NCI-H524 treated with DMSO at 0.1 percent for 48 hours (cell line): ENCODE results near the gene B2M.
"Not testable (repeated sequence)": the region's sequence is repeated elsewhere in the genome, so short reads cannot be mapped to it uniquely, and the experiment has no call there.

ENCODE experiments used
- DNase-seq: peaks from one replicate; lab custom pipeline; 2025; lab: John Stamatoyannopoulos, UW

The B2M gene

DNA sequence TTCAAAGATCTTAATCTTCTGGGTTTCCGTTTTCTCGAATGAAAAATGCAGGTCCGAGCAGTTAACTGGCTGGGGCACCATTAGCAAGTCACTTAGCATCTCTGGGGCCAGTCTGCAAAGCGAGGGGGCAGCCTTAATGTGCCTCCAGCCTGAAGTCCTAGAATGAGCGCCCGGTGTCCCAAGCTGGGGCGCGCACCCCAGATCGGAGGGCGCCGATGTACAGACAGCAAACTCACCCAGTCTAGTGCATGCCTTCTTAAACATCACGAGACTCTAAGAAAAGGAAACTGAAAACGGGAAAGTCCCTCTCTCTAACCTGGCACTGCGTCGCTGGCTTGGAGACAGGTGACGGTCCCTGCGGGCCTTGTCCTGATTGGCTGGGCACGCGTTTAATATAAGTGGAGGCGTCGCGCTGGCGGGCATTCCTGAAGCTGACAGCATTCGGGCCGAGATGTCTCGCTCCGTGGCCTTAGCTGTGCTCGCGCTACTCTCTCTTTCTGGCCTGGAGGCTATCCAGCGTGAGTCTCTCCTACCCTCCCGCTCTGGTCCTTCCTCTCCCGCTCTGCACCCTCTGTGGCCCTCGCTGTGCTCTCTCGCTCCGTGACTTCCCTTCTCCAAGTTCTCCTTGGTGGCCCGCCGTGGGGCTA lies at the start of gene B2M, which contains the start of gene PATL2:
TSS of gene B2M (plus strand) at position 422 of the 647 bp plus-strand sequence. CDS start at position 452, 30 bp downstream.
TSS of gene PATL2 (minus strand) at position 228 of the 647 bp plus-strand sequence. CDS start 34,833 bp downstream, outside the sequence.
- DNase-seq = peak; percentile 90

DNA sequence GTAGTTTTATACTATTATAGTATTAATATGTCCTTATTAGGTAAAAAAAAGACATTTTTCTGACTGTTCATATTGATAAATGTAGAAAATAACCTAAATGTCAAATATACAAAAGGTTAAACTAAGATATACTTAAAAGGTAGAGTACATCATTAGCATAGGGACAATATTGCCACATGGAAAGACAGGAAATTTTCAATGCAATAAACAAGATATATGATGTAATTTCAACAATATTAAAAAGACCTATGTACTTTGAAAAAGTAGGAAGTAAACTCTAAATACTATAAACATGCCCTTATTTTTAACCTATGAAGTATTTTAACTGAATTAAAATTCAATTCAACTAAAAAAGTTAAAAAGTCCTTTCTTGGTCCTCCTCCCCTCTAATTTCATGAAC lies 49.7 kb upstream of the B2M start:
- no peak for DNase-seq

DNA sequence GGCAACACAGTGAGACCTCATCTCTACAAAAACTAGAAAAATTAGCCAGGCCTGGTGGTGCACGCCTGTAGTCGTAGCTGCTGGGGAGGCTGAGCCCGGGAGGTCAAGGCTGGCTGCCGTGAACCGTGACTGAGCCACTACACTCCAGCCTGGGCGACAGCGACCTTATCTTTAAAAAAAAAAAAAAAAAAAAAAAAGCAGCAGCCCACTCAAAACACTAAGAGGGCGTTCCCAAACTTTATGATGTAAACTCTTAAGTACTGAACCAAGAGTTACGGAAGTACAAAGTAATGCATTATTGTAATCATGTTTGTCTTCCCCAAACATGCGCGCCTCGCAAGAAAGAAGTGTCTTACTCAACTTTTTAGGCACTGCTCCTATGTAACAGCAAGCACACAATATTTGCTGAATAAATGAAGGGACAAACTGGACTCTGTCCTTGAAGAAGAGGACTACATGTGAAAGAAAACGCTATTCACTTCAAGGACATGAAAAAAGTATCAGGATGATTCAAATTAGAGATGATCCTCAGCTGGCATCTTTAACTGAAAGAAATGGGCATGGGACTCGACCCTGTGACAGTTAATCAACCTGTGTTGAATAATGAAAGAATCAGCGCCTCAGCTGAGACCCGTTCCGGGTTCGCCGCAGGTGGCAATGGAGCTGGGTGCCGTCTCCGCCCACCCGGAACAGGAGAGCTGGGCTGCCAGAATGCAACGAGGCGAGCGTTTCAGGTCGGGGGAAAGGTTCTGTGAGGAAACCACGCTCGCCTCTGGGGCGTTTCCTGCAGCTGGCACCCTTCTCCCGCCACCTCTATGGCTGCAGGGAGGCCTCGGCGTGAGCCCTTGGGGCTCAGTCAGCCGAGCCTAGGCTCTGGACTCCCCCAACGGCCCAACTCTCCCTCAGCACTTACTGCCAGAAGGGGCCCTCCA lies 48.6 kb upstream of the B2M start:
- DNase-seq = no peak

DNA sequence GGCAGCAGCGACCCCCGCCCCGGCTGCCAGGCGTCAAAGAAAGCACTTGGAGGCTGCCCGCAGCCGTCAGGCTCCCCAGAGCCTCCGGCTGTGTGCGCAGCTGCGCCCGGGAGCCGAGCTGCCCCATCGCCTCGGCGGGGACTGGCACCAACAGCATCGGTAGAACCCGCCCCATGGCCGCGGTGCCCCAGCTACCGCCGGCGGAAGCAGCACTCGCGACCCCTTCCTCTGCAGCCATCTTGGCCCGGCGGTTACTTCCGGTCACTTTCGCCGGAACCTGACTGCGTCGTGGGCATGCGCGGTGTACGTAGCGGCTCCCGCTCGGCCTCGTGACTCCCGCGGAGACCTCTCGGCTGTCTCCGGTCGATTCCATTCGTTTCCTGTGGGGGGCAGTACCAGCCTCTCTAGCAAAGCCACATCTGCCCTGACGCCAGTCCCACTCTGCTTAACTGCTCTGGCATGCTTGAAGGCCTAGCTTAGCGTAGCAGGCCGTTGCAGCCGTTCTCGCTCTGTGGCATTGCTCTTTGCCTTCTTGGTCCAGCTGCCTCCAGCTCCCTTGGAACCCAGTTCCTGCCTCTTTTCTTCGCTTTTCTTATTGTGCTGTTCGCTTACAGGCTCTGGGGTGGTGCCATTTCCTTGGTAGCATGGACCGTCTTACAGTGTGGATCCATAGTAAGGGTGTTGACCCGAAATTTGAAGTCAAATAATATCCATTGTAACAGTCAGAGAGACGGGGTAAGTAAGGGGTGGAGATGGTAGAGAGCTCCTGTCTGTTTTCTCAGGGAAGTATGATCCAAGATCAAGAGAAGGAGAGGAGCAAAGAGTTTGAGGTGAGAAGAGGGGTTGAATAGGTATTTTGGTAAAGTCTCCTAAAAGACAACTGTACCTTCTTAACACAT lies 47.7 kb upstream of the B2M start, which contains the start of gene SPG11:
TSS of gene SPG11 (minus strand) at position 253 of the 899 bp plus-strand sequence. CDS start at position 238, 15 bp downstream.
- peak; percentile 93 for DNase-seq

DNA sequence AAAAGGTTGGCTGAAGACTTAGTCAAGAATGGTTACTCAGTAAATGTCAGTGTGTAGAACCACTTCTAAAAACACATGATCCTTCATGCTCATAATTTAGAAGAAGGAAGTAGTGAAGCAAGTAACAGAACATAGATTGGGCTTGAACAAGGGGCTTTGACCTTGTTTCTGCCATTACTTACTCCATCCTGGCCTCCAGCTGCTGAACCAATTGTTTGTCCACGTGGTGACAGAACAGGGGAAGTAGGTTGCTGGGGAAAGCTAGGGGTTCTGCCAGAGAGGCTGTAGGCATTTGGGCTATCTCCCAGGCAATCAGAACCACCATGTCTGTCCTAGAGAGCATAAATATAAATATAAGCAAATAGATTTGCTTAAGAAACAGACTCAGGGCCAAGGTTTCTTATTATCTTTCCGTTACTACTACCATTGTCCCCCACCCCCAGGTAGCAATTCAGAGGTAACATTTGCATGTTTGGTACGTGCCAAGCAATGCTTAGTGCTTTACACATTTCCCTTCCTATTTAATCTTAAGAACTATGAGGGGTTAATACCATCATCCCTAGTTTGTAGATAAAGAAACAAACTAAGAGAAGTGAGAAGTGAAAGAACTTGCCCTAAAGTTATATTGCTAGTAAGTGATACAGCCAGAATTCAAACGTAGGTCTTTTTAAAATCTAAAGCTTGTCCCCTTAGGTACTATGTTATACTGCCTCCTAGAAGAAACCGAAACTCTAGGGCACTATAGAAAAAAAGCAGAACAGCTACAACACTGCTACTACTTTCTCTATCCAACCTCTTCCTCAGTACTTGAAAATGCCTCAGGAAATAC lies 44.9 kb upstream of the B2M start:
- no peak for DNase-seq

DNA sequence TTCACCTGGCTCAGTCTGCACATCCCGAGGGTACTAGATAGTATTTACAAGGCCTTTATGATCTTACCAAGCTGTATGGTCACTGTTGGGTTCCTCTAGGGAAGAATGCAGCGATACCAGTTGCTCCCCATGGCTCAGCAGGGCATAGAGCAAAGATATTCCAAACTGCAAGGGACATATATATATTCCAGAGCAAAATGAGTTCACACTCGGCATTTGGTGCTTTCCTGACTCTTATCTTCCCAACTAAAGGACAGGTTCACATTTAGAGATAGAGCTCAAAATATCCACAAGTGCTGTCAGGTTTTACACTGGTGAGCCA lies 44.3 kb upstream of the B2M start:
- DNase-seq = no peak

DNA sequence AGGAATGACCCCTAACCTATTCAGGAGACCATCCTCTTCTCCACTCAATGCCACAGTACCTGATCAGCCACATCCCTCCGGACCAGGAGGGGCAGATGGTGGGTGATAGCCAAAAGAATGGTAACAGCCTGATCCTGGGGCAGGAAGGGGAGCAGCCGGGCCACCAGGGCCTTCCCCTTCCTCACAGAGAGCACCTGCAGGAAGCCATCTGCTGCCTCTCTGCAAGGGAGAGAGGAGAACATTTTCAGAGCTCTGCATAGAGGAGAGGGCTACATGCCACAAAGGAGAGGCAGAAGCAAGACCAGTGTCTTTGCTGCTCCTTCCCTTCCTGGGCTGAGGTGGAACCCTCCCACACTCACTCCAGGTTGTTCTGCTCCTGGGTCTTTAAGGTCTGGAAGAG lies 42.4 kb upstream of the B2M start:
- DNase-seq = no peak

DNA sequence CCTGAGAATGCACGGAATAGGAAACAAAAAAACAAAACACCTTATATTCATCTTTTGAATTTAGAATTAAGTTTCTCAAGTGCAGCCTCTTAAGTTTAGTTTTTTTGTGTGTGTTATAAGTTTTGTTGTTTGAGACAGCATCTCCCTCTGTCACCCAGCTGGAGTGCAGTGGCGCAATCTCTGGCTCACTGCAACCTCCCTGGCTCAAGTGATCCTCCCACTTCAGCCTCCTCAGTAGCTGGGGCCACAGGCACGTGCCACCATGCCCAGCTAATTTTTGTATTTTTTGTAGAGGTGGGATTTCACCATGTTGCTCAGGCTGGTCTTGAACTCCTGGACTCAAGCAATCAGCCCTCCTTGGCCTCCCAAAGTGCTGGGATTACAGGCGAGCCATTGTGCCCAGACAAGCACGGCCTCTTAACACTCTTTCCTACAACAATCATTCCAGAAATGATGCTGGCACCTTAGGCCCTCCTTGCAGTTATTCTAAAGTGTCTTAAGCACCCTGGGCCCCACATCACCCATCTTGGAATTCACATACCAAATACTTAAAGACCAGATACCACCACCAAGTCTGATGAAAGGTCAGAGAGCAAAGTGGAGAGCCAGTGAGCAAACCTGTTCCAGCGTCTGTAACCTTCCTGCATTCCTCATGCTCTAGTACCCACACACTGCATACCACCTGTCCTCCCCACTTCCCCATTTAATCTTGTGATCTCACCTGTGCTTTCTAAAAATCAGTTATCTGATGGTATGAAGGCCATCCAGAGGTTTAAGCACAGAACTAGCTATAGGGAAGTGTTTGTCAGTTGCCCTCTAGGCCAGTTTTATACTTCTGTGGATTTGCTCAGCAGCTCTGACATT lies 41.0 kb upstream of the B2M start:
- no peak for DNase-seq

DNA sequence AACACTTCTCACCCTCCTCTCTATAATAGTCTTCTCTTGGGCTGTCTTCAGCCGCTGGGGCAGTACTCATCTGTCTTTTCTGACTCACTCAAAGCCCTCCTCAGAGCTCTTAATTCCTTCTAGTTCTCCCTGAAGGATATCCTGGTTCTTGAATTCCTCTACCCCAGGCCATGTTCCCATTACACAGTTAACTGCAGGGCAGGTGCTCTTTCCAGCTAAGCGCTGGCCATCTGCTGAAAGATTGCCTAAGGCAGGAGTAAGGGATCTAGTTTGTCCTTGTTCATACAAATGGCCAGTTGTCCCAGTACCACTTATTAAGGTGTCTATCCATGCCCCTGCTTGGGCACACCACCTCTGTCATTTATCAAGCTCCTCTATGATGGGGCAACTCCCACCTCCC lies 37.7 kb upstream of the B2M start:
- DNase-seq = no peak

DNA sequence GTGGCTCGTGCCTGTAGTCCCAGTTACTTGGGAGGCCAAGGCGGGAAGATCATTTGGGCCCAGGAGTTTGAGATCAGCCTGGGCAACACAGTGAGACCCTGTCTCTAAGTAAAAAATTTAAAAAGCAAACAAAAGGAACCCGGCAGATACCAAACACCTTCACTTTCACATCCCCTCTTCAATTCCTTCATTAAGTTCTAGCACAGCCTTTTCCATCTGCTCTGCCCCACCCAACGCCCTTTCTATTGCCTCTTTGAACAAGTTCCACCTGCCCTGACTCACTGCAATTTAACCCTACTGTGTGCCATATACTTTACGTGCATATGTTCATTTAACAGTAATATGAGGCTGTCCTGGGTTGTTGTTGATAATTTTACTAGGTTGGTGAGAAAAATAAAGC lies 35.4 kb upstream of the B2M start:
- DNase-seq = no peak

DNA sequence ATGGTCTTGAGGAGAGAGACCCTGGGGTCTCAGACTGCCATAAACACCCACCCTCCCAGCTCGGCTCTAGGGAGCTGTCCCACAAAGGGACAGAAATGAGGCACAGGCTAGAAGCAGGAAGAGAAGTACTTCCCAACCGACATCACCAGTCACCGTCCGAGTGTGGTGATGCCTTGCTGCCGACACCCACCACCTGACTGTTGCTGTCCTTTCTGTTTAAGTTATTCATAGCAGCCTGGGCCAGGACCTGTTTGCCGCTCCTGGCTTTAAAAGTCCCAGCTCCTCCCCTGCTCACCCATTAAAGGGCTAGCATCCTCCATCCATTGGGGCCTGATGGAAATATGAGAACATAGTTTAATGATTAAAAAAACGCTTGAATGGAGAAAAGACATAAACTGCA lies 34.6 kb upstream of the B2M start:
- DNase-seq = no peak

DNA sequence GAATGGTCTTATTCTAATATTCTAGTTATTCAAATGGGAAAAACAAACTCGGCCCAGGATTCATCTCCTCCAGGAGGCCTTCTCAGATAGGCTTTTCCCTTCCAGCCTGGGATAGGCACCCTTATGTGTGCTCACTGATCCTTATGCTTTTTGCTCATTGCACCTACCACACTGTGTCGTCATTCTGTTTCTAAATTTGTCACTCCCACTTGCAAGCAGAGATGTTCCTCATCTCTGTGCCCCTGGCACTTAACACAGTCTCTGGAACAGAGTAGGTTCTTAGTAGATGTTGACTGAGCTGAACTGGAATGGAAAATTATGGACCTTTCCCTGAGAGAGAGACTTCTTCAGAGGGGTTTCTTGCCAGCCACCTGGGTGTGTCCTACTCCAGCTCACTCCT lies 29.1 kb upstream of the B2M start:
- no peak for DNase-seq

DNA sequence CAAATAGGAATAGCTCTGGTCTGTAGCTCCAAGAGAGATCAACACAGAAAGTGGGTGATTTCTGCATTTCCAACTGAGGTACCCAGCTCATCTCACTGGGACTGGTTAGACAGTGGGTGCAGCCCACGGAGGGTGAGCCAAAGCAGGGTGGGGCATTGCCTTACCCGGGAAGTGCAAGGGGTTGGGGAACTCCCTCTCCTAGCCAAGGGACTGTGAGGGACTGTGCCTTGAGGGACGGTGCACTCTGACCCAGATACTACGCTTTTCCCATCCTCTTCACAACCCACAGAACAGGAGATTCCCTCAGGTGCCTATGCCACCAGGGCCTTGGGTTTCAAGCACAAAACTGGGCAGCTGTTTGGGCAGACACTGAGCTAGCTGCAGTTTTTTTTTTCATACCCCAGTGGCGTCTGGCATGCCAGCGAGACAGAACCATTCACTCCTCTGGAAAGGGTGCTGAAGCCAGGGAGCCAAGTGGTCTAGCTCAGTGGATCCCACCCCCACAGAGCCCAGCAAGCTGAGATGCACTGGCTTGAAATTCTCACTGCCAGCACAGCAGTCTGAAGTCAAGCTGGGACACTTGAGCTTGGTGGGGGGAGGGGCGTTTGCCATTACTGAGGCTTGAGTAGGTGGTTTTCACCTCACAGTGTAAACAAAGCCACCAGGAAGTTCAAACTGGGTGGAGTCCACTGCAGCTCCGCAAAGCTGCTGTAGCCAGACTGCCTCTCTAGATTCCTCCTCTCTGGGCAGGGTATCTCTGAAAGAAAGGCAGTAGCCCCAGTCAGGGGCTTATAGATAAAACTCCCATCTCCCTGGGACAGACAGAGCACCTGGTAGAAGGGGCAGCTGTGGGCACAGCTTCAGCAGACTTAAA lies 28.3 kb upstream of the B2M start:
- not testable (repeated sequence) for DNase-seq

DNA sequence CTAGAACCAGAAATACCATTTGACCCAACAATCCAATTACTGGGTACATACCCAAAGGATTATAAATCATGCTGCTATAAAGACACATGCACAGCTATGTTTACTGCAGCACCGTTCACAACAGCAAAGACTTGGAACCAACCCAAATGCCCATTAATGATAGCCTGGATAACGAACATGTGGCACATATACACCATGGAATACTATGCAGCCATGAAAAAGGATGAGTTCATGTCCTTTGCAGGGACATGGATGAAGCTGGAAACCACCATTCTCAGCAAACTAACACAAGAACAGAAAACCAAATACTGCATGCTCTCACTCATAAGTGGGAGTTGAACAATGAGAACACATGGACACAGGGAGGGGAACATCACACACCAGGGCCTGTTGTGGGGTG lies 22.0 kb upstream of the B2M start:
- not testable (repeated sequence) for DNase-seq

DNA sequence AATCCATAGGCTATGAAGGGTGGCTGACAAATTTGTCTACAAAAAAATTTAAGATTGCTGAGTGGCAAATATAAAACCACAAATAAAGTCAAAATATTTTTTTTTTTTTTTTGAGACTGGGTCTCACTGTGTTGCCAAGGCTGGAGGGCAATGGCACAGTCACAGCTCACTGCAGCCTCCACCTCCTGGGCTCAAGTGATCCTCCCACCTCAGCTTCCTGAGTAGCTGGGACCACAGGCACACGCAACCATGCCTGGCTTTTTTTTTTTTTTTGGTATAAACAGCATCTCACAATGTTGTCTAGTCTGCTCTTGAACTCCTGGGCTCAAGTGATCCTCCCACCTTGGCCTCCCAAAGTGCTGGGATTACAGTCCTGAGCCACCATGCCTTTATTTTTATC lies 21.1 kb upstream of the B2M start:
- not testable (repeated sequence) for DNase-seq

DNA sequence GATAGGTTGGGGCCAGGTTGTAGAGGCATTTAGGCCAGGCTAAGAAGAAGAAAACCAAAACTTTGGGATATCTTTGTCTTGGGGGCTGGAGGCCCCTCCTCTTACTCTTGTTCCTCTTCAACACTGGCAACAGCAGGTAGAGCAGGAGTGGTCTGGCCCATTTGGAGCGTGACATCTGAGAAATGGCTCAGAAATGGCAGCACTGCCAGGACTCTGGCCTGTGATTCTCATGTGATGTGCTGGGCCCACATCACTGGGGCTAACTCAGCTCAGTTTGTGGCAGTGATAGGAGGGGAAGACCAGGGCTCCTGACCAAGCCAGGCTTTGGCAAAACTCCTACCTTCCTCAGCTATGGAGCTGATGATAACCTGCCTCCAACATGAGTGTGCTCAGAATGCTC lies 18.7 kb upstream of the B2M start:
- DNase-seq = no peak

DNA sequence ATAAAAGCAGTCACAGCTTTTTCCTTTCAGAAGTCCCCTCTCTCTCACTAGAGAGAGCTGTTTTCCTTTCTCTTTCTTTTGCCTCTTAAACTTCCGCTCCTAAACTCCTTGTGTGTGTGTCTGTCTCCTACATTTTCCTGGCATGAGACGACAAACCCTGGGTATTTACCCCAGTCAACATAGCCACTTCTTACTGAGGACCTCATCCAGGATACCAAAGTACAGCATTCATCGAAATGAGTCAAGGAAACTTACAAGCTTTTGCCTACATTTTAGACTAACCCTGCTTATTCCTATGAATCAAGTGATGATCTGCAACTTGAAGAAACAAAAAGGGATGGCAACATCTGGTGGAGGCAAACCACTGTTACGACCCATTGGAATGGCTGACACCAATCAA lies 16.9 kb upstream of the B2M start:
- no peak for DNase-seq

DNA sequence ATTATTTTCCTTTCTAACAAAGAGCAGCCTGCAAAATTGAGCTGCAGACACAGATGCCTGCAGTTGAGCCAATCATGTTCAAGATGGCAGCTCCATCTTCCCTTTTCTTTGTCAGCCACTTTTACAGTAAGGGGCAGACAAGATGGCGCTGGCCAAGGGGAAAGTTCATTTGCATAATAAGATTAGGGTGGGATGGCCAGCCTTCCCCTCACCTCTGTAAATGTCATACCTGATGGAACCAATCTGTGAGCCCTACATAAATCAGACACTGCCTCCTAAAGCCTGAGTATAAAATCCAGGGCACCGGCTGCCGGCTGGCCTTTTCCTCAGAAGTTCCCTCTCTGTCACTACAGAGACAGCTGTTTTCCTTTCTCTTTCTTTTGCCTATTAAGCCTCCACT lies 16.0 kb upstream of the B2M start:
- DNase-seq = no peak

DNA sequence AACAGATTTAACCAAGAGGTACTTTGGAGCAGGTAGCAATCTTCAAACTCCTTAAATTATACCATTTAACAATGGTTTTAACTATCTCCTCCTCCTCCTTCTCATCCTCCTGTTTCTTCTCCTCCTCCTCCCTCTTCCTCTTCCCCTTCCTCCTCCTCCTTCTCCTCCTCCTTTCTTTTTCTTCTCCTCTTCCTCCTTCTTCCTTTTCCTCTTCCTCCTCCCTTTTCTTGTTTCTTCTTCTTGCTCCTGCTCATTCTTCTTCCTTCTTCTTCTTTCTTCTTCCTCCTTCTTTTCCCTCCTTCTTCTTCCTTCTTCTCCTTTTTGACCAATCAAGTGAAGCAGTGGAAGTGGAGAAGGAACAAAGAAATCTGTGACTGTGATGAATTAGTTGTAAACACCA lies 14.3 kb upstream of the B2M start:
- no peak for DNase-seq
